Measurements from ENCODE around the gene UNC80. TPM values are rescaled to one million over a fixed set of nuclear protein-coding genes. Genes with fewer than 3 reads are reported as not detected.

UNC80 gene
- total RNA-seq, 1 experiment from 2014 or later, result not detected

DNA sequence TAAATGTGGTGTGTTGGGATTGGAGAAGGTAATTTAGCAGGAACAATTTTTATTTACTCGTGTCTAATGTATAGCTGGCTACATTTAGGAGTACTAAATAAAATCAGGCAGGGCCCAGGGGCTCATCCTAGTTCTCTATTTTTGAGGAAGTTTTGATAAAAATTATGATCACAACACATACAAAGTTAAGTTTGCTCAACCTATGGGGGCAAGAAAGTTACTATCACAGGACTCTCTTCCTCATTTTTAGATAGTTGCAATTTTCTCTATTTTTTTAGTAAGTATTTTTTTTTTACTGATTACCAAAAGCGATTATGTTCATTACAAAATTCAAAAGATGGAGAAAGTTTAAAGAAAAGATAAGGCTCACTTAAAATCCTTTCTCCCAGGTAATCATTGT is 170.8 kb downstream of the UNC80 start:
- no peaks in the 10 kb centered on the region for H3K79me2 ChIP-seq (ENCODE audit: low read length)
- ChIA-PET CTCF (no interaction called here), POLR2A (ENCODE audit: unreplicated experiment) (no interaction called here)
- H2AFZ ChIP-seq (ENCODE audit: low read length), result no peak overlapping the region
- no peaks in the 10 kb centered on the region for H3K4me1 ChIP-seq (ENCODE audit: insufficient read depth, low read length)
- no peaks in the 10 kb centered on the region for H3K9me2 ChIP-seq (replicated peaks; ENCODE audit: low read length)
- H3K4me2 ChIP-seq (ENCODE audit: low read length), result no peak overlapping the region
- H3K9me3 ChIP-seq (ENCODE audit: low read length), result no peaks in the 10 kb centered on the region
- BruUV-seq (replicated peaks), result no TSS peak
- no peak overlapping the region for H3K9ac ChIP-seq (ENCODE audit: low read length)
- no peaks in the 10 kb centered on the region for H3K36me3 ChIP-seq (ENCODE audit: low read depth, low read length)
- no peak overlapping the region for H3K27ac ChIP-seq (ENCODE audit: low read length)
- intact Hi-C loops (cut with micrococcal nuclease), result no loop called here
- peaks cover 22% of the 10 kb centered on the region for H3K27me3 ChIP-seq (ENCODE audit: low read length)
- ATAC-seq (no peak), DNase-seq (no peak)
- no peaks in the 10 kb centered on the region for H4K20me1 ChIP-seq (ENCODE audit: low read length)
- no peaks in the 10 kb centered on the region for H3F3A ChIP-seq (ENCODE audit: low read length, unreplicated experiment)
- no peak overlapping the region for H3K4me3 ChIP-seq (ENCODE audit: low read length)
- TF ChIP-seq EZH2 (IDR thresholded peaks at IDR 0.05; ENCODE audit: low read length, unreplicated experiment) (no peak), EZH2phosphoT487 (IDR thresholded peaks at IDR 0.05; ENCODE audit: borderline replicate concordance, low read length) (no peak)

DNA sequence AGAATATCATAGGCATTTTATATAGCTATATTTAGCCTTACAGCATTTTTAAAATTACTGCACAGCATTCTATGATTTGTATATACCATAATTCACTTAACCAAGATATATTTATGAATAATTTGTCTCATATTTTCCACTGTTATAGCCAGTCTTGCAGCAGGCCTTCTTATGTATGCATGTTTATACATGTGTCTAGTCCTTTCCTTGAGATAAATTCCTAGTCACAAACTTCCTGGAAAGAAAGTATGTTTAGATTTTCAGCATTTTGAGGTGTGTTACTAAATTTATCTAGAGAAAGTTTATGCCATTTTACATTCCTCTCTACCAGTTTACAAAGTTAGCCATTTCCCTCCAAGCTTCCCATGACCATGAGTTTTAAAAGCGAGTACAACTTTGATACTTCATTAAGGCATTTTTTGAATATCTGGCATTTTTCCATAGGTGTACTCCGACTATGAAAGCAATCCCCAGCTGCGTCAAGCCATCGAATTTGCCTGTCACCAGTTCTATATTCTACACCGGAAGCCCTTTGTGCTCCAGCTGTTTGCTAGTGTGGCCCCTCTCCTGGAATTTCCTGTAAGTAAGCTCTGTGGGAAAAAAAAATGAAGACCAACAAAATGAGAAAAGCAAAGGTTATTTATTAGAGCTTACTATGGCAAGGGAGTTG is 171.4 kb downstream of the UNC80 start:
- no peaks in the 10 kb centered on the region for H3K79me2 ChIP-seq (ENCODE audit: low read length)
- no peak overlapping the region for H3K4me3 ChIP-seq (ENCODE audit: low read length)
- H3F3A ChIP-seq (ENCODE audit: low read length, unreplicated experiment), result no peaks in the 10 kb centered on the region
- no peak overlapping the region for H2AFZ ChIP-seq (ENCODE audit: low read length)
- H3K4me1 ChIP-seq (ENCODE audit: insufficient read depth, low read length), result no peaks in the 10 kb centered on the region
- H3K9me2 ChIP-seq (replicated peaks; ENCODE audit: low read length), result no peaks in the 10 kb centered on the region
- no peak overlapping the region for H3K4me2 ChIP-seq (ENCODE audit: low read length)
- CTCF ChIA-PET, result interaction anchor here (1.4 kb wide), 1 partner anchor 18 kb away, joined by 6 read pairs; no protein-coding TSS in a partner anchor
- TF ChIP-seq, protein P1, sequence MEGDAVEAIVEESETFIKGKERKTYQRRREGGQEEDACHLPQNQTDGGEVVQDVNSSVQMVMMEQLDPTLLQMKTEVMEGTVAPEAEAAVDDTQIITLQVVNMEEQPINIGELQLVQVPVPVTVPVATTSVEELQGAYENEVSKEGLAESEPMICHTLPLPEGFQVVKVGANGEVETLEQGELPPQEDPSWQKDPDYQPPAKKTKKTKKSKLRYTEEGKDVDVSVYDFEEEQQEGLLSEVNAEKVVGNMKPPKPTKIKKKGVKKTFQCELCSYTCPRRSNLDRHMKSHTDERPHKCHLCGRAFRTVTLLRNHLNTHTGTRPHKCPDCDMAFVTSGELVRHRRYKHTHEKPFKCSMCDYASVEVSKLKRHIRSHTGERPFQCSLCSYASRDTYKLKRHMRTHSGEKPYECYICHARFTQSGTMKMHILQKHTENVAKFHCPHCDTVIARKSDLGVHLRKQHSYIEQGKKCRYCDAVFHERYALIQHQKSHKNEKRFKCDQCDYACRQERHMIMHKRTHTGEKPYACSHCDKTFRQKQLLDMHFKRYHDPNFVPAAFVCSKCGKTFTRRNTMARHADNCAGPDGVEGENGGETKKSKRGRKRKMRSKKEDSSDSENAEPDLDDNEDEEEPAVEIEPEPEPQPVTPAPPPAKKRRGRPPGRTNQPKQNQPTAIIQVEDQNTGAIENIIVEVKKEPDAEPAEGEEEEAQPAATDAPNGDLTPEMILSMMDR (conservative IDR thresholded peaks at IDR 0.05; ENCODE audit: low read depth, low read length), result no peak
- TF ChIP-seq EZH2 (IDR thresholded peaks at IDR 0.05; ENCODE audit: low read length, unreplicated experiment) (no peak), EZH2phosphoT487 (IDR thresholded peaks at IDR 0.05; ENCODE audit: borderline replicate concordance, low read length) (no peak)
- H3K36me3 ChIP-seq (ENCODE audit: low read depth, low read length), result no peaks in the 10 kb centered on the region
- POLR2A ChIA-PET (ENCODE audit: unreplicated experiment), result no interaction called here
- ATAC-seq (no peak), DNase-seq (no peak)
- no peak overlapping the region for H3K27ac ChIP-seq (ENCODE audit: low read length)
- peaks cover 22% of the 10 kb centered on the region for H3K27me3 ChIP-seq (ENCODE audit: low read length)
- intact Hi-C loops (cut with micrococcal nuclease), result no loop called here
- no peak overlapping the region for H3K9ac ChIP-seq (ENCODE audit: low read length)
- no peaks in the 10 kb centered on the region for H4K20me1 ChIP-seq (ENCODE audit: low read length)
- BruUV-seq (replicated peaks), result no TSS peak
- no peaks in the 10 kb centered on the region for H3K9me3 ChIP-seq (ENCODE audit: low read length)

DNA sequence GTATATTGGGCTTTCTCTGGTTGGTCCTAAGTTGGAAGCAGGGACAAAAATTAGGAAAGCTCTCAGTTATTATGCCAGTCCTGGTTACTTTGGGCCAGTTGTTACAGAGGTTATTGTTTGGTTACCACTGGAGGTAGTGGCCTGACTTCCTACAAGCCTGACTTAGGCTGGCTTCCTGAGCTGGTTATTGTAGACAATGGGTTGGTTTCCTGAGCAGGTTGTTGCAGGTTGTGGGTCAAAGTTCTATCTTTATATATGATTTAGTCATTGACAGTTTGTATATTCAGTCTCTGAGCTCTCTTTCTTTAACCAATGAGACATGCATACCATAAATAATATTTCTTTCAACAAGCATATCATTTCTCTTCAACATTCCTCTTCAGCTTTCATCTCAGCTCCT is 172.1 kb downstream of the UNC80 start:
- Histone ChIP-seq H3K4me2 (ENCODE audit: low read length) (no peak overlapping the region), H2AFZ (ENCODE audit: low read length) (no peak overlapping the region), H4K20me1 (ENCODE audit: low read length) (no peaks in the 10 kb centered on the region), H3K79me2 (ENCODE audit: low read length) (no peaks in the 10 kb centered on the region), H3K9ac (ENCODE audit: low read length) (no peak overlapping the region), H3K9me2 (replicated peaks; ENCODE audit: low read length) (no peaks in the 10 kb centered on the region), H3F3A (ENCODE audit: low read length, unreplicated experiment) (no peaks in the 10 kb centered on the region), H3K4me1 (ENCODE audit: insufficient read depth, low read length) (no peaks in the 10 kb centered on the region), H3K27me3 (ENCODE audit: low read length) (peaks cover 22% of the 10 kb centered on the region), H3K4me3 (ENCODE audit: low read length) (no peak overlapping the region), H3K36me3 (ENCODE audit: low read depth, low read length) (no peaks in the 10 kb centered on the region), H3K9me3 (ENCODE audit: low read length) (no peaks in the 10 kb centered on the region), H3K27ac (ENCODE audit: low read length) (no peak overlapping the region)
- POLR2A ChIA-PET (ENCODE audit: unreplicated experiment), result no interaction called here
- ATAC-seq (no peak), DNase-seq (no peak)
- TF ChIP-seq, protein P1 (conservative IDR thresholded peaks at IDR 0.05; ENCODE audit: low read depth, low read length), result no peak
- TF ChIP-seq EZH2phosphoT487 (IDR thresholded peaks at IDR 0.05; ENCODE audit: borderline replicate concordance, low read length), result no peak
- no peak for TF ChIP-seq EZH2 (IDR thresholded peaks at IDR 0.05; ENCODE audit: low read length, unreplicated experiment)
- no TSS peak for BruUV-seq (replicated peaks)
- CTCF ChIA-PET, result interaction anchor here (1.4 kb wide), 1 partner anchor 17 kb away, joined by 6 read pairs; no protein-coding TSS in a partner anchor
- intact Hi-C loops (cut with micrococcal nuclease), result no loop called here
